Fibroblast of lung (primary cell): ENCODE measurements around the gene GPSM1.
"Not testable (repeated sequence)": the region's sequence is repeated elsewhere in the genome, so short reads cannot be mapped to it uniquely, and the experiment has no call there.

Source experiments
- CTCF ChIP-seq, 2 donors: IDR thresholded peaks in 1 of 2; conservative IDR thresholded peaks in 1 of 2; 1 replicate in 1 of 2; 2 replicates in 1 of 2; pipeline ENCODE4 v1.5.1; 2011 to 2012; ENCODE audit warnings: low read length in 2 of 2, control low read depth in 1 of 2, inconsistent platforms in 1 of 2, low read depth in 1 of 2, mild to moderate bottlenecking in 1 of 2
- EZH2 ChIP-seq: IDR thresholded peaks from 2 replicates; pipeline ENCODE4 v1.5.1; 2012; ENCODE audit warnings: low read length, control low read depth, mild to moderate bottlenecking; ENCODE audit errors: missing control alignments

GRCh38 chr9:136320972-136321371 is 6.4 kb upstream of the GPSM1 start:
- TF ChIP-seq CTCF (conservative IDR thresholded peaks at IDR 0.05 in 1 of 2, IDR thresholded peaks at IDR 0.05 in 1 of 2; ENCODE audit: low read depth in 1 of 2, low read length in 2 of 2); EZH2: not testable (repeated sequence)
